WTC11 (cell line): ENCODE measurements around the gene CIPC. TPM values are rescaled to one million over a fixed set of nuclear protein-coding genes. Genes with fewer than 3 reads are reported as not detected.

ENCODE experiments used
- ATAC-seq: fragments of 200-7000 bp; cut with Tn5 transposase; 2 replicates; pipeline ENCODE4 v1.10.0; 2021; ENCODE audit warnings: mild to moderate bottlenecking, moderate library complexity
- CTCF ChIA-PET: fragments of 300-600 bp; sonication (Branson Sonifier 250); formaldehyde crosslinking; loops from one replicate; lab custom pipeline; 2021; ENCODE audit warnings: antibody characterized with exemption; lab: Charles Lee
- POLR2A ChIA-PET: fragments of 350-600 bp; sonication (Branson Sonifier 250); formaldehyde crosslinking; loops from one replicate; lab custom pipeline; 2021; ENCODE audit warnings: antibody characterized with exemption; lab: Charles Lee
- DNase-seq: peaks from one replicate; pipeline ENCODE4 v3.0.0; 2021; ENCODE audit warnings: low spot score
- H3K27ac Mint-ChIP-seq: 2 replicates; pipeline ENCODE4 v1.8.0; 2021; ENCODE audit warnings: mixed read lengths
- H3K27me3 Mint-ChIP-seq: 2 replicates; pipeline ENCODE4 v1.8.0; 2021; ENCODE audit warnings: low read depth, mild to moderate bottlenecking, moderate library complexity, mixed read lengths
- H3K36me3 Mint-ChIP-seq: 2 replicates; pipeline ENCODE4 v1.8.0; 2021; ENCODE audit warnings: mixed read lengths
- H3K4me1 Mint-ChIP-seq: 2 replicates; pipeline ENCODE4 v1.8.0; 2022; ENCODE audit warnings: mixed read lengths
- H3K4me3 Mint-ChIP-seq: 2 replicates; pipeline ENCODE4 v1.8.0; 2021; ENCODE audit warnings: mild to moderate bottlenecking, moderate library complexity, mixed read lengths
- H3K9me3 Mint-ChIP-seq: 2 replicates; pipeline ENCODE4 v1.8.0; 2021; ENCODE audit warnings: mixed read lengths
- AR ChIP-seq: fragments of 250-450 bp; sonication (Bioruptor Pico); IDR thresholded peaks from 2 replicates; pipeline ENCODE4 v1.9.0; 2021; ENCODE audit warnings: mild to moderate bottlenecking
- ARID4B ChIP-seq: sonication (generic); formaldehyde crosslinking; IDR thresholded peaks from 2 replicates; pipeline ENCODE4 v1.8.0; 2023; ENCODE audit warnings: missing genetic modification reagents, mild to moderate bottlenecking, borderline replicate concordance
- CREB1 ChIP-seq: sonication (generic); formaldehyde crosslinking; IDR thresholded peaks from 2 replicates; pipeline ENCODE4 v1.8.0; 2023; ENCODE audit warnings: mild to moderate bottlenecking, missing genetic modification reagents
- E2F1 ChIP-seq: sonication (generic); formaldehyde crosslinking; IDR thresholded peaks from 2 replicates; pipeline ENCODE4 v1.8.0; 2022; ENCODE audit warnings: mild to moderate bottlenecking, missing genetic modification reagents
- ELF4 ChIP-seq: sonication (generic); formaldehyde crosslinking; IDR thresholded peaks from 2 replicates; pipeline ENCODE4 v1.8.1; 2022; ENCODE audit warnings: low read depth, mild to moderate bottlenecking, moderate library complexity, missing genetic modification reagents
- ERG ChIP-seq: fragments of 250-450 bp; sonication (Bioruptor Pico); IDR thresholded peaks from 2 replicates; pipeline ENCODE4 v1.8.0; 2021; ENCODE audit warnings: mild to moderate bottlenecking
- GABPB1 ChIP-seq: sonication (generic); formaldehyde crosslinking; IDR thresholded peaks from 2 replicates; pipeline ENCODE4 v1.8.1; 2023; ENCODE audit warnings: mild to moderate bottlenecking, missing genetic modification reagents
- HMGXB4 ChIP-seq: sonication (generic); formaldehyde crosslinking; IDR thresholded peaks from 2 replicates; pipeline ENCODE4 v1.8.1; 2023; ENCODE audit warnings: mild to moderate bottlenecking, moderate library complexity, missing genetic modification reagents
- MXD4 ChIP-seq: fragments of 250-450 bp; sonication (Bioruptor Pico); IDR thresholded peaks from 2 replicates; pipeline ENCODE4 v1.8.0; 2021; ENCODE audit warnings: mild to moderate bottlenecking, moderate library complexity, borderline replicate concordance
- NR3C1 ChIP-seq: sonication (generic); formaldehyde crosslinking; conservative IDR thresholded peaks from 2 replicates; pipeline ENCODE4 v1.8.1; 2023; ENCODE audit warnings: low read depth, mild to moderate bottlenecking, missing genetic modification reagents
- RELA ChIP-seq: sonication (generic); formaldehyde crosslinking; IDR thresholded peaks from 2 replicates; pipeline ENCODE4 v1.8.1; 2022; ENCODE audit warnings: missing genetic modification reagents, mild to moderate bottlenecking, borderline replicate concordance
- TEAD4 ChIP-seq: sonication (generic); formaldehyde crosslinking; IDR thresholded peaks from 2 replicates; pipeline ENCODE4 v1.8.0; 2022; ENCODE audit warnings: mild to moderate bottlenecking, missing genetic modification reagents
- USF1 ChIP-seq: sonication (generic); formaldehyde crosslinking; IDR thresholded peaks from 2 replicates; pipeline ENCODE4 v1.8.0; 2022; ENCODE audit warnings: mild to moderate bottlenecking, missing genetic modification reagents
- ZNF121 ChIP-seq: sonication (generic); formaldehyde crosslinking; IDR thresholded peaks from 2 replicates; pipeline ENCODE4 v1.8.0; 2023; ENCODE audit warnings: missing genetic modification reagents
- ZNF232 ChIP-seq: sonication (generic); formaldehyde crosslinking; IDR thresholded peaks from 2 replicates; pipeline ENCODE4 v1.8.0; 2022; ENCODE audit warnings: mild to moderate bottlenecking, missing genetic modification reagents
- ZNF671 ChIP-seq: fragments of 250-450 bp; sonication (Bioruptor Pico); IDR thresholded peaks from 2 replicates; pipeline ENCODE4 v1.8.0; 2021; ENCODE audit warnings: mild to moderate bottlenecking
- total RNA-seq: library from RNA; stranded (reverse); gene quantifications from 3 replicates; pipeline ENCODE4 v1.2.3, GENCODE V29; 2021

Gene CIPC
- total RNA-seq, 1 experiment from 2014 or later = 25.4 TPM

DNA sequence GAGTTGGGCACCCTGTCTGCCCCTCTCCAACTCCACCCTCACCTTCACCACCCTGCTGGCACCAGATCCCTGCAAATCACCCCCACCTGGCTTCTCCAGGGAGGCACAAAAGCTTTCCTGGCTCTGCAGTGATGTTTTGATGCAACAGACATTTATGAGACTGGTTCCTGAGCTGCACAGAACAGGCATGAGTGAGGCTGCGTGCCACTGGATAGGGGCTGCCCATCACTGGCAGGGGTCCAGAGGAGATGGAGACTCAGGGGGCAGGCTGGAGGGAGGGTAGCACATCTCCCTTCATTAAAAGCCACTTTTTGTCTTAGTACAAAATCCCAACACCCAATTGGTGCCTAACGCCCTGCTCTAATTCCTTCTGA lies 60.8 kb downstream of the CIPC start:
- POLR2A ChIA-PET = interaction anchor here (1.2 kb wide), 1 partner anchor 29 kb away, joined by 3 read pairs; no protein-coding TSS in a partner anchor
- Mint-ChIP-seq H3K4me3 (peak overlapping the region; percentile 34; the same call in 1 of the 2 replicates), H3K27ac (no peak overlapping the region), H3K9me3 (peaks cover 2% of the 10 kb centered on the region), H3K36me3 (no peaks in the 10 kb centered on the region), H3K4me1 (peaks cover 28% of the 10 kb centered on the region), H3K27me3 (no peaks in the 10 kb centered on the region)
- TF ChIP-seq USF1 (CRISPR knock-in tag) (no peak), ZNF121 (no peak), GABPB1 (CRISPR knock-in tag) (no peak), MXD4 (CRISPR knock-in tag) (no peak), RELA (CRISPR knock-in tag) (no peak), AR (CRISPR knock-in tag) (no peak), ZNF671 (no peak), ZNF232 (CRISPR knock-in tag) (no peak), HMGXB4 (no peak), TEAD4 (no peak), ARID4B (CRISPR knock-in tag) (no peak), E2F1 (no peak)
- ATAC-seq = no peak
- CTCF ChIA-PET = interaction anchor here (2.3 kb wide), 1 partner anchor 54 kb away, joined by 13 read pairs; no protein-coding TSS in a partner anchor
- DNase-seq = no peak

- DNase-seq (no peak), ATAC-seq (no peak)
- Mint-ChIP-seq H3K9me3 (no peaks in the 10 kb centered on the region), H3K27ac (no peak overlapping the region), H3K27me3 (no peaks in the 10 kb centered on the region), H3K4me3 (no peak overlapping the region), H3K36me3 (no peaks in the 10 kb centered on the region), H3K4me1 (peaks cover 17% of the 10 kb centered on the region)
- ChIA-PET CTCF (interaction anchor here (1.4 to 1.6 kb wide), 2 partner anchors 10 to 18 kb away, joined by 4 to 7 read pairs; no protein-coding TSS in a partner anchor), POLR2A (no interaction called here)
- no peak for TF ChIP-seq NR3C1
- no peak for TF ChIP-seq USF1 (CRISPR knock-in tag)
- no peak for TF ChIP-seq ELF4 (CRISPR knock-in tag)
- no peak for TF ChIP-seq ERG (CRISPR knock-in tag)
- no peak for TF ChIP-seq CREB1 (CRISPR knock-in tag)
Observed at GRCh38 chr14:77161011-77161410, 63.0 kb downstream of the CIPC start.
